ENCODE data around the gene ZCCHC14. TPM values are rescaled to one million over a fixed set of nuclear protein-coding genes. Genes with fewer than 3 reads are reported as not detected.
"Not testable (repeated sequence)": the region's sequence is repeated elsewhere in the genome, so short reads cannot be mapped to it uniquely, and the experiment has no call there.

The ZCCHC14 gene
- total RNA-seq, 2 experiments from 2014 or later, result 12.4 to 13.9 TPM

DNA sequence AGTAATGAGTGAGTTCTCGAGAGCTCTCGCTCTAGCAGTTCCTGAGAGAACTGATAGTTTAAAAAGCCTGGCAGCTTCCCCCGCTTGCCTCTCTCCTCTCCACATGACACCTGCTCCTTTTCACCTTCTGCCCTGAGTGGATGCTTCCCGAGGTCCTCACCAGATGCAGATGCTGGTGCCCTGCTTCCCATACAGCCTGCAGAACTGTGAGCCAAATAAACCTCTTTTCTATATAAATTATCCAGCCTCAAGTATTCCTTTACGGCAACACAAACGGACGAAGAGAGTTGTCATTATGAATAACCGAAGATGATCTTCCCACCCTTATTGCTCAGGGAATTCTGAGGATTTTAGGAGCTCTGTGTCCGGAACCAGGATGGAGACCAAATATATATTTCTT, 41.9 kb upstream of the ZCCHC14 start:
- H3K36me3 Mint-ChIP-seq (ENCODE audit: low read depth), result no peaks in the 10 kb centered on the region
- no peak overlapping the region for H3K27ac Mint-ChIP-seq
- H3K9me3 Mint-ChIP-seq, result peaks cover 9% of the 10 kb centered on the region
- H3K27me3 Mint-ChIP-seq (ENCODE audit: low read depth), result peaks cover 11% of the 10 kb centered on the region
- CTCF ChIA-PET, result interaction anchor here (1.0 kb wide), 1 partner anchor 100 kb away, joined by 3 read pairs; no protein-coding TSS in a partner anchor
- no peak for DNase-seq
- no peak overlapping the region for H3K4me3 Mint-ChIP-seq
- H3K4me1 Mint-ChIP-seq (ENCODE audit: low read depth), result peaks cover 5% of the 10 kb centered on the region
- intact Hi-C loops (cut with micrococcal nuclease), result no loop called here

DNA sequence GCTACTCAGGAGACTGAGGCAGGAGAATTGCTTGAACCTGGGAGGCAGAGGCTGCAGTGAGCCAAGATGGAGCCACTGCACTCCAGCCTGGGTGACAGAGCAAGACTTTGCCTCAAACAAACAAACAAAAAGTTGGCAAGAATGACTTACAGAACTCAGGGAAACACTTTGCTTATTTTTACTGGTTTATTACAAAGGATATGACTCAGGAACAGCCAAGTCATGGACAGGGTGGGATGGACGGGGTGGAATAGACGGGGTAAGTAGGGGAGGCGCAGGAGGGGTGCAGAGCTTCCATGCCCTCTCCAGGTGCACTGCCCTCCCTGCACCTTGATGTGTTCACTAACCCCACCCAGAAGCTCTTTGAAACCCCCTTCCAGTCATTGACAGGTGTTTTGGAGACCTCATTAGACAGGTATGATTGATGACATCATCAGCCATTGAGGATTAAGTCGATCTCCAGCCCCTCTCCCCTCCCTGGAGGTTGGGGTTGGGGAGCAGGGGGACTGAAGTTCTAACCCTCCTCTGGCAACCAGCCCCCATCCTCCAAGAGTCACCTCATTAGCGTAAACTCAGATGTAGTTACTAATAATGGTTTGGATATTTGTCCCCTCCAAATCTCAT, 41.3 kb upstream of the ZCCHC14 start:
- Mint-ChIP-seq H3K27ac (no peak overlapping the region), H3K27me3 (ENCODE audit: low read depth) (peaks cover 5% of the 10 kb centered on the region), H3K4me1 (ENCODE audit: low read depth) (peaks cover 5% of the 10 kb centered on the region), H3K4me3 (no peak overlapping the region), H3K36me3 (ENCODE audit: low read depth) (no peaks in the 10 kb centered on the region), H3K9me3 (peaks cover 11% of the 10 kb centered on the region)
- intact Hi-C loops (cut with micrococcal nuclease), result no loop called here
- CTCF ChIA-PET, result interaction anchor here (1.7 kb wide), 1 partner anchor 102 kb away, joined by 5 read pairs; no protein-coding TSS in a partner anchor
- DNase-seq, result no peak

DNA sequence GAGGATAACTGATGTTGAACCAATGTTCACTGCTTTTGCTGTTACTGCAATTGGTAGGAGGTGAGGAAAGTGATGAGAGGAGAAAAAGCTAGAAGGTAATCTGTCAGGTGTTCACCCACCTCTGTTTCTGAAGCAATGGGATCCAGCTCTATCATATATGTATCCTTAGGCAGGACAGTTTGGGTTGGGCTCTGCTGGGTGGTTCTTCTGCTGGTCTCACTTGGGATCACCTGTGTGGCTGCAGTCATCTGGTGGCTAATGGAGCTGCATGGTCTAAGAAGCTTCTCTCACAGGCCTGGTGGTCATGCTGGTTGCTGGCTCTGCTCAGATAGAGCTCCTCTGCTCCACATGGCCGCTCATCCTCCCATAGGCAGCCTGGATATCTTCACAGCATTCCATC, 40.2 kb upstream of the ZCCHC14 start:
- no peaks in the 10 kb centered on the region for H3K36me3 Mint-ChIP-seq (ENCODE audit: low read depth)
- no peak overlapping the region for H3K4me3 Mint-ChIP-seq
- no peak for DNase-seq
- peaks cover 11% of the 10 kb centered on the region for H3K9me3 Mint-ChIP-seq
- CTCF ChIA-PET, result interaction anchor here (0.6 to 1.7 kb wide), 2 partner anchors 45 to 103 kb away, joined by 4 to 5 read pairs; no protein-coding TSS in a partner anchor
- peaks cover under 1% of the 10 kb centered on the region for H3K4me1 Mint-ChIP-seq (ENCODE audit: low read depth)
- no peaks in the 10 kb centered on the region for H3K27me3 Mint-ChIP-seq (ENCODE audit: low read depth)
- H3K27ac Mint-ChIP-seq, result no peak overlapping the region
- intact Hi-C loops (cut with micrococcal nuclease), result no loop called here

DNA sequence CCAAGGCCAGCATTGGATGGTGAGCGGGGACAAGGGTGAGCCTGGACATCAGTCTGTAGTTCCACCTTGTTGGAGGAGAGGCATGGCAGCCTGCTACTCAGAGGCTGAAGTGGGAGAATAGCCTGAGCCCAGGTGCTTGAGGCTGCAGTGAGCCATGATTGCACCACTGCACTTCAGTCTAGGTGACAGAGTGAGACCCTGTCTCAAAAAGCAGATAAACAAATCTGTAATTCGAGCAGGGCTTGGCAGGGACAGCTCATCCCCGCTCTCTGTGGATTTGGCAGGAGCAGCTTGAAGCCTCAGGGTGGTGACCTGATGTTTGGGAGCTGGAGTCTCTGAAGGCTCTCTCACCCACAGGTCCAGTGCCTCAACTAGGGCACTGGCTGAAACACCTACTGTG, 38.6 kb upstream of the ZCCHC14 start:
- H3K27ac Mint-ChIP-seq, result no peak overlapping the region
- CTCF ChIA-PET, result no interaction called here
- H3K4me3 Mint-ChIP-seq, result no peak overlapping the region
- intact Hi-C loops (cut with micrococcal nuclease), result no loop called here
- no peaks in the 10 kb centered on the region for H3K36me3 Mint-ChIP-seq (ENCODE audit: low read depth)
- no peaks in the 10 kb centered on the region for H3K4me1 Mint-ChIP-seq (ENCODE audit: low read depth)
- H3K9me3 Mint-ChIP-seq, result peaks cover 11% of the 10 kb centered on the region
- H3K27me3 Mint-ChIP-seq (ENCODE audit: low read depth), result no peaks in the 10 kb centered on the region
- no peak for DNase-seq

DNA sequence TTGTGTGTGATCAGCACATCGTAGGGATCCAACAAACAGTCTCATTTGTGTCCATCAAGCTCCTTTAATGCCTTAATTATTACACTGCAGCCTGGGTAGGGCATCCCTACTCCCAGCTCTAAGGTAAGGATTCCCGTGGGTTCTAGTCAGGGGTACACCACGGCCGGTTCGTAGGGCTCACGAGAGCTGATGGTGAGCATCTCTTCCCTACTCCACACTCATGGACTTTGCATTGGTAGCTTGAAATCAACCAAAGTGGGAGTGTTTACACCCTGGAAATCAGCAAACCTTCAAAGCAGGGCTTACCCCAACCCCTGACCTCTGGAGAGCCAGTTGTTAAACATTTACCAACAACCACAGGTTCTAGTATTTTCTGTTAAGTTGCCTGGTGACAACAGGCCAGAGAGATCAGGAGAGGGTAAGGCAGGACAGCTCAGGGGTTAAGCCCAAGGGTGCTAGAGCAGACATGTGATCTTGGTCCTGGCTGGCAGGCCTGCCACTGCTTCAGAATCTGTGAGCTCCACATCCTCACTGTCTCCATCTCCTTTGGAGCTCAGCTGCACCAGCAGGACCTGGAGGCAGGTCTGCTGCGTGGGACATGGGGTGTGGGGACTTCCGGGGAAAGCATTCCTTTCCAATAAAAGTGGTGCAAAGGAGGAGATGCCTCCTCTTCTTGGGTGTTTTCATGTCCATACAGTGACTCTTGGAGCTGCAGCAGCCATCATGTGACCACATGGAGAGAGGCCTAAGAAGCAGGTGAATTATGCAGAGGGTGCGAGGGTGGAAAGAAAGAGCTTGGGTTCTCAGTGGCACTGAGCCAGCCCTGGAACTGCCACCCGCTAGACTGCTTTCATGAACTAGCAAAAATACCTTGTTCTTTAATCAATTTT, 36.1 kb upstream of the ZCCHC14 start:
- no peak overlapping the region for H3K27ac Mint-ChIP-seq
- peaks cover 11% of the 10 kb centered on the region for H3K9me3 Mint-ChIP-seq
- DNase-seq, result no peak
- H3K4me1 Mint-ChIP-seq (ENCODE audit: low read depth), result no peaks in the 10 kb centered on the region
- H3K4me3 Mint-ChIP-seq, result no peak overlapping the region
- CTCF ChIA-PET, result interaction anchor here (1.7 kb wide), 1 partner anchor 108 kb away, joined by 7 read pairs; no protein-coding TSS in a partner anchor
- H3K36me3 Mint-ChIP-seq (ENCODE audit: low read depth), result no peaks in the 10 kb centered on the region
- intact Hi-C loops (cut with micrococcal nuclease), result no loop called here
- H3K27me3 Mint-ChIP-seq (ENCODE audit: low read depth), result no peaks in the 10 kb centered on the region

DNA sequence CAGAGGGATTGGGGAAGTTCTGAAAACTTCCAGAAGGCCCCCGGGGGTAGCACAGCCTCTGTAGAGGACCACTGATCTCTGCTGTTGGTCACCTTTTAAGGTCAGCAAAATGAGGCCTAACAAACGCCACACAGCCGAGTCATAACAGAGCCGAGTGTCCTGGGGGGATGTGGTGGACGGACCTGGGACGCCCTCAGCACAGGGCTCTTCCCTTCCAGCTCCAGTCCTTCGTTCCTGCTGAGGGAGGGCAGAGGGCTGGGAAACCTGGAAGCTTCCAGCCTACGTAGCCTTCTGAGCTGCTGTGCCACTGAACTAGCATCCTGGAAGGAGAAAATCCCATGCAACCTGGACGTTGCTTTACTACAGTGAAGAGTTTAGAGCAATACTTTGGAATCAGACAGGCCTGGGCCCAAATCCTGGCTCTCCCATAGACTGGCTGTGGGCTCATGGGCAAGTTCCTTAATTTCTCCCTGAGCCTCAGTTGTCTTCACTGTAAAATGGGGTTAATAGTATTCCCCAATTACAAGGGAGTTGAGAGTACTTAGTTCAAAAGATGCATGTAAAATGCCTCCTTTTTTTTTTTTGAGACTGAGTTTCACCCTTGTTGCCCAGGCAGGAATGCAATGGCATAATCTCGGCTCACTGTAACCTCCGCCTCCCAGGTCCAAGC, 34.4 kb upstream of the ZCCHC14 start:
- peaks cover 2% of the 10 kb centered on the region for H3K9me3 Mint-ChIP-seq
- no peaks in the 10 kb centered on the region for H3K27me3 Mint-ChIP-seq (ENCODE audit: low read depth)
- H3K27ac Mint-ChIP-seq, result no peak overlapping the region
- no peaks in the 10 kb centered on the region for H3K4me1 Mint-ChIP-seq (ENCODE audit: low read depth)
- CTCF ChIA-PET, result no interaction called here
- no peak overlapping the region for H3K4me3 Mint-ChIP-seq
- no peak for DNase-seq
- intact Hi-C loops (cut with micrococcal nuclease), result no loop called here
- H3K36me3 Mint-ChIP-seq (ENCODE audit: low read depth), result no peaks in the 10 kb centered on the region

DNA sequence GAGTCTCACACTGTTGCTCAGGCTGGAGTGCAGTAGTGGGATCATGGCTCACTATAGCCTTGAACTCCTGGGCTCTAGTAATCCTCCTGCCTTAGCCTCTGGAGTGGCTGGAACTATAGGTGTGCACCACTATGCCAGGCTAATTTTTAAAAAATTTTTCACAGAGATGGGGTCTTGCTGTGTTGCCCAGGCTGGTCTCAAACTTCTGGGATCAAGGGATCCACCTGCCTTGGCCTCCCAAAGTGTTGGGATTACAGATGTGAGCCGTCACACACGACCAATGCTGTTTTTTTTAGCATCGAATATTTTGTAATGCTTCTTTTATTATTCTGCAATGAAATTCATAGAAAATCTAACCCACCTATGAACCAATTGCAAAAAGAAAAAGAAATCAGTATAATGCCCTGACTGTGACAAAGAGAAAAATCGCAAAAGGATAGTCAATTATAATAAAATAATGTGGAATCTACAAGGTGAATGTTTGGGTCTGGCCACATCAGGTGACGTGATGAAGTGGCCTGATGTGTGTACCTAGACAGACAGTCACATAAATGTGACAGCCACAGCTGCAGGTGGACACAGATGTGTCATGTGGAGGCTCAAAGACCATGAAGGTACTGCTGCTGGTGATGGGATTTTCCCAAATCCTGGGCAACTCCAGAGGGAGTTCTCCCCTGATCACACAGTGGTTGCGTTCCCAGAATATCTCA, 33.6 kb upstream of the ZCCHC14 start:
- Mint-ChIP-seq H3K4me3 (no peak overlapping the region), H3K27me3 (ENCODE audit: low read depth) (no peaks in the 10 kb centered on the region), H3K4me1 (ENCODE audit: low read depth) (no peaks in the 10 kb centered on the region), H3K27ac (no peak overlapping the region), H3K36me3 (ENCODE audit: low read depth) (no peaks in the 10 kb centered on the region), H3K9me3 (peaks cover 2% of the 10 kb centered on the region)
- DNase-seq, result no peak
- CTCF ChIA-PET, result no interaction called here
- intact Hi-C loops (cut with micrococcal nuclease), result no loop called here

DNA sequence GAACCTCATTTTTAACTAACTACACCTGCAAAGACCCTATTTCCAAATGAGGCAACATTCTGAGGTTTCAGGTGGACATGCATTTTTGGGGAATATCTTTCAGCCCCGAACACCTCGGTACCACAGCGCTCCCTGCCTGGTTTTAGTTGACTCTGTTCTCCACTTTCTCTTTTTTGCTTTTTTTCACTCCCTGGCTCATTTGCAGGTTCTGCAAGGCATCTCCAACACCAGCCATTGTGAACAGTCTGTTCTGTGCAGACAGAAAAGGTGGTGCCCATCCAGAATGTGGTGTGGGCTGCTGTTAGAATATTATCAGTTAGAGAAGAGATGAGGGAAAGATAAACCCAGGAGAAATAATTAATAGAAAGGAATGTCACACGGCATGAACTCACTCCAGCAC, 32.5 kb upstream of the ZCCHC14 start:
- H3K36me3 Mint-ChIP-seq (ENCODE audit: low read depth), result no peaks in the 10 kb centered on the region
- CTCF ChIA-PET, result no interaction called here
- no peak overlapping the region for H3K4me3 Mint-ChIP-seq

DNA sequence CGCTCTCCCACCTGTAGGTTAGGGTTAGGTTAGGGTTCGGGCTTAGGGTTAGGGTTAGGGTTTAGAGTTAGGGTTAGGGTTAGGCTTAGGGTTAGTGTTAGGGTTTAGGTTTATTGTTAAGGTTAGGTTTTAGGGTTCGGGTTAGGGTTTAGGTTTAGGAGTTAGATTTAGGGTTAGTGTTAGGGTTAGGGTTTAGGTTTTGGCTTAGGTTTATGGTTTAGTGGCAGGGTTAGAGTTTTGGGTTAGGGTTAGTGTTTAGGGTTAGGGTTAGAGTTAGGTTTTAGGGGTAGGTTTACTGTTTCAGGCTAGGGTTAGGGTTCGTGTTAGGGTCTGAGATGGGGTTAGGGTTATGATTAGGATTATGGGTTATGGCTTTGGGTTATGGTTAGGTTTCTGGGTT, 31.6 kb upstream of the ZCCHC14 start:
- DNase-seq, result no peak
- H3K27ac Mint-ChIP-seq, result no peak overlapping the region
- H3K36me3 Mint-ChIP-seq (ENCODE audit: low read depth), result no peaks in the 10 kb centered on the region
- CTCF ChIA-PET, result no interaction called here
- H3K4me1 Mint-ChIP-seq (ENCODE audit: low read depth), result no peaks in the 10 kb centered on the region
- H3K27me3 Mint-ChIP-seq (ENCODE audit: low read depth), result no peaks in the 10 kb centered on the region
- intact Hi-C loops (cut with micrococcal nuclease), result no loop called here
- no peak overlapping the region for H3K4me3 Mint-ChIP-seq
- peaks cover under 1% of the 10 kb centered on the region for H3K9me3 Mint-ChIP-seq

More for the DNA sequence above, 32.5 kb upstream of the ZCCHC14 start:
- intact Hi-C loops (cut with micrococcal nuclease), result no loop called here
- Mint-ChIP-seq H3K27me3 (ENCODE audit: low read depth) (no peaks in the 10 kb centered on the region), H3K9me3 (peaks cover 2% of the 10 kb centered on the region), H3K4me1 (ENCODE audit: low read depth) (no peaks in the 10 kb centered on the region), H3K27ac (no peak overlapping the region)
- no peak for DNase-seq

DNA sequence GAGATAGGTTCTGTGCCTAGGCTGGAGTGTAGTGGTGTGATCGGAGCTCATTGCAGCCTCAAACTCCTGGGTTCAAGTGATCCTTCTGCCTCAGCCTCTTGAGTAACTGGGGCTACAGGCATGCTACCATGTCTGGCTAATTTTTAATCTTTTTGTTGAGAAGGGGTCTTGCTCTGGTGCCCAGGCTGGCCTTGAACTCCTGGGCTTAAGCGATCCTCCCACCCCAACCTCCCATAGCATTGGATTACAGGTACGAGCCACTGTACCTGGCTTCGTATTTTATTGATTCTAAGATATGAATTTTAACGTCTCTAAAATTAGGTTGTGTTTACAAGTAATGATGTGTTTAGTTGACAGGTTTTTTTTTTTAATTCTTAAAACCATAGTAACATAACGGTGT, 30.8 kb upstream of the ZCCHC14 start:
- H3K36me3 Mint-ChIP-seq (ENCODE audit: low read depth); H3K4me1 Mint-ChIP-seq (ENCODE audit: low read depth); intact Hi-C loops (cut with micrococcal nuclease); H3K27ac Mint-ChIP-seq; CTCF ChIA-PET; H3K27me3 Mint-ChIP-seq (ENCODE audit: low read depth); H3K9me3 Mint-ChIP-seq; DNase-seq; H3K4me3 Mint-ChIP-seq: not testable (repeated sequence)

DNA sequence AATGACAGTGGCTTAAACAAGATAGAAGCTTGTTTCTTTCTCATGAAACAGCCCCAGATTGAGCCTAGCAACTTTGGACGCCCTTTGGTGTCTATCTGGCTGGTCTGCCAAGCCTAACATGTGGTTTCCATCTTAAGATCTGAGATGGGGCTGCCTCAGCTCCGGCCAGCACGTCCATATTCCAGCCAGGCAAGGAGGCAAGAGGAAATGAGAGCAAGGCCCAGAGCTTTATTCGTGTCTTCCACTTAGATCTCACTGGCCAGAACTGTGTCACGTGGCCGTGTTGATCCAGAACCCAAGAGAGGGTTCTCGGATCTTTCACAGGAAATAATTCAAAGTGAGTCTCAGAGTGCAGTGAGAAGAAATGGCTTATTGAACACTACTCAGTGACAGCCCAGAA, 28.9 kb upstream of the ZCCHC14 start:
- DNase-seq; H3K9me3 Mint-ChIP-seq; CTCF ChIA-PET; H3K4me3 Mint-ChIP-seq; intact Hi-C loops (cut with micrococcal nuclease); H3K27me3 Mint-ChIP-seq (ENCODE audit: low read depth); H3K27ac Mint-ChIP-seq; H3K36me3 Mint-ChIP-seq (ENCODE audit: low read depth); H3K4me1 Mint-ChIP-seq (ENCODE audit: low read depth): not testable (repeated sequence)

DNA sequence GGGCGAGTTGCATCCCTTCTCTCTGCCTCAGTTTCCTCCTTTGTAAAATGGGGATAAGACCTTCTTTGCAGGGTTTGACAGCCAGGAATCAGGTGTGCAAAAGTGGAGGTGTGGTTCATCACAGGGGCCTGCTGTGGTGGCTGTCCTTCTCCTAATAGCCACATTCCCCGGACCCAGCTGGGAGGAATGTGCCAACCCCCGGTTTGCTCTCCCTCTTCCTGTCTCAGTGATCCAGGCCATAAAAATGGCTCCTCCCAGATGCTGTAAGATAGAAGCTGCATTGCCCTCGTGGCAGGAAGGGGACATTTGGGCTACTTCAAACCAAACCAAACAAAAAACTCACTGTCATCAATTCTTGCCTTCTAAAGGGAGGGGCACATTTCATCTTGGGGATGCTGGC, 26.3 kb upstream of the ZCCHC14 start:
- H3K36me3 Mint-ChIP-seq (ENCODE audit: low read depth); intact Hi-C loops (cut with micrococcal nuclease); H3K4me1 Mint-ChIP-seq (ENCODE audit: low read depth); H3K4me3 Mint-ChIP-seq; CTCF ChIA-PET; H3K9me3 Mint-ChIP-seq; H3K27ac Mint-ChIP-seq; H3K27me3 Mint-ChIP-seq (ENCODE audit: low read depth); DNase-seq: not testable (repeated sequence)

Data from activated naive CD4-positive, alpha-beta T cell treated with anti-CD3 and anti-CD28 coated beads for 36 hours (primary cell).